Epithelial cell of proximal tubule (primary cell): Measurements from ENCODE around the gene ABLIM2. TPM values are rescaled to one million over a fixed set of nuclear protein-coding genes. Genes with fewer than 3 reads are reported as not detected.

Experiments used
- DNase-seq: peaks from one replicate; pipeline ENCODE4 v3.0.0-alpha.2; 2011; ENCODE audit warnings: low read depth
- H3K4me3 ChIP-seq: 2 replicates; pipeline ENCODE4 v1.5.1; 2011; ENCODE audit warnings: low read depth, mild to moderate bottlenecking, low read length
- CTCF ChIP-seq: conservative IDR thresholded peaks from 2 replicates; pipeline ENCODE4 v1.5.1; 2012; ENCODE audit warnings: low read depth, mild to moderate bottlenecking, low read length
- total RNA-seq: library from RNA; depleted of rRNA; stranded (reverse); fragments of >200 nt; gene quantifications from 2 replicates; pipeline ENCODE4 v1.2.3, GENCODE V29; 2015

ABLIM2 gene
- total RNA-seq, 1 donor from 2014 or later: 1.0 TPM

DNA sequence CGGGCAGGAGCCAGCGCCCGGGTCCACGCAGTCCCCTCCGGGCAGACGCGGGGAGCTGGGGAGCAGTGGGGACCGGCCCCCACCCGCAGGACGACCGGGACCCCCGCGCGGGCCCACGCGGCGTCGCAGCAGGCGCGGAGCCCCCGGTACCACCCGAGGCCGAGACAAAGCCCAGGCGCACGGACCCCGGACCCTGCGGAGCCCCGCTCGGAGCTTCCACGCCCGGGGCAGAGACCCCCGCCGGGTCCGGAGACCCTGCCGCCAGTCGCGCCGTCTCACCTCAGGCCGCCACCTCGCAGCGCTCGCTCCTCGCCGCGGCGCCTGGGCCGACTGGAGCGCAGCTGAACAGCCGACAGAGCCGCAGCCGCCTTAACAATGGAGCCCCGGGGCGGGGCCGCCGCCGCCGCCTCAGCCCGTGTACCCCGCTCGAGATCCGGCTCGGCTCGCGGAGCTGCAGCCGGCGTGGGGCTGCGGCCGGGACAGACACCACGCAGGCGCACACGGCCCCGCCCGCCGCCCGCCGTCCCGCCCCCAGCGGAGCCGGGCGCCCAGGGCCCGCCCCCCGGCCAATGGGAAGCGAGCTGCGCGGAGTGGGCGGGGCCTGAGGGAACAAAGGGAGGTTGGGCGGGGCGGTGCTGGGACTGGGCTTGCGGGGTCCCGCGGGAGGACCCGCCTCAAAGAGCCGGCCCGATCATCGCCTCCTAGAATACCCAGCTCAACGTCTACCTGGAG is 219.1 kb downstream of the ABLIM2 start, which contains the start of gene AFAP1:
Gene AFAP1 (minus strand): TSS at position 485 of the 732 bp plus-strand sequence. CDS start 67,783 bp downstream, outside the sequence.
- H3K4me3 ChIP-seq: peak within 1 kb of the TSS; percentile 93
- TF ChIP-seq CTCF: no peak
- DNase-seq: no peak

GRCh38 chr4:7938609-7939376 is 219.8 kb downstream of the ABLIM2 start:
- no peak for TF ChIP-seq CTCF
- H3K4me3 ChIP-seq: peak overlapping the region; percentile 93
- no peak for DNase-seq

DNA sequence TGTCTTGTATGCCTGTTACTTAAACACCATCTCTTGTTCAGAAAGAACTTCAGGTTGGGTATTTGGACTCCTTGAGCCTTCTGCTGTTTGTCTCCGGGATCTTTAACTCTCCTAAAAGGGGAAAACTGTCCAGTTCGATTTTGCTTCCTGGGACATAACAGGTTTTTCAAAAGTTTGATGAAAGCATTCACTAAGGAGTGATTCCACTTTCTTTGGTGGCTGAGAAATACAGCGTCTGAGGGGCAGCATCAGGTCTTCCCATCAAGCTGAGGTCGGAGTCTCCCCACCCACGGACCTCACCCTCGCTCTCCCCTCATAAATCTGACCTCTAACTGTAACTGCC is 220.4 kb downstream of the ABLIM2 start:
- DNase-seq: no peak
- H3K4me3 ChIP-seq: peak overlapping the region; percentile 93
- TF ChIP-seq CTCF: no peak

GRCh38 chr4:7937006-7937405 is 221.6 kb downstream of the ABLIM2 start:
- DNase-seq: no peak
- no peak overlapping the region for H3K4me3 ChIP-seq
- no peak for TF ChIP-seq CTCF

- TF ChIP-seq CTCF: no peak
- H3K4me3 ChIP-seq: no peak overlapping the region
- DNase-seq: no peak
These were observed 224.7 kb downstream of the ABLIM2 start for GRCh38 chr4:7933651-7934510.

DNA sequence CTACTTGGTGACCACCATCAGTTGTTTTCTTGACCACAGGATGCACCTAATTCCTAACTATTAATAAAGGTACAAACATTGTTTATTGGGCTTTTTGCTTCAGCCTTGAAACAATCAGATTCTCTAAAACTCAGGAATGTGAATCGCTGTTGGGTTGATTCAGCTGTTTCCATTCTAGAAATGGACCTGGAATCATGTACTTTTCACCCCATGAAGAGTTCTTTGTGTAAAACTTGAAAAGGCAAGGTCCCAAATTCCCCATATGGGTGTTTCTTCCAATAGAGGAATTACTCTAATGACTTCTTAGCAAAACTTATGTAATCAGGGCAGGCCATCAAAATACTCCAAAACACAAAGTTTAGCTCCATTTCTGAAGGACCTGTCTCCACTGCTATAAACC is 226.3 kb downstream of the ABLIM2 start:
- TF ChIP-seq CTCF: no peak
- DNase-seq: no peak

More for the DNA sequence above, 226.3 kb downstream of the ABLIM2 start:
- H3K4me3 ChIP-seq: no peak overlapping the region
